ENCODE results near the gene KIF22. TPM values are rescaled to one million over a fixed set of nuclear protein-coding genes. Genes with fewer than 3 reads are reported as not detected.
A peak's percentile ranks its signal among the peaks of the same experiment; 100 is the strongest.

KIF22 gene
- total and polyA plus RNA-seq, 9 of the 15 experiments (the other 6 are each of a cell fraction or from before 2014, with no cell fraction given), result 8.7 to 232 (median 131) TPM

DNA sequence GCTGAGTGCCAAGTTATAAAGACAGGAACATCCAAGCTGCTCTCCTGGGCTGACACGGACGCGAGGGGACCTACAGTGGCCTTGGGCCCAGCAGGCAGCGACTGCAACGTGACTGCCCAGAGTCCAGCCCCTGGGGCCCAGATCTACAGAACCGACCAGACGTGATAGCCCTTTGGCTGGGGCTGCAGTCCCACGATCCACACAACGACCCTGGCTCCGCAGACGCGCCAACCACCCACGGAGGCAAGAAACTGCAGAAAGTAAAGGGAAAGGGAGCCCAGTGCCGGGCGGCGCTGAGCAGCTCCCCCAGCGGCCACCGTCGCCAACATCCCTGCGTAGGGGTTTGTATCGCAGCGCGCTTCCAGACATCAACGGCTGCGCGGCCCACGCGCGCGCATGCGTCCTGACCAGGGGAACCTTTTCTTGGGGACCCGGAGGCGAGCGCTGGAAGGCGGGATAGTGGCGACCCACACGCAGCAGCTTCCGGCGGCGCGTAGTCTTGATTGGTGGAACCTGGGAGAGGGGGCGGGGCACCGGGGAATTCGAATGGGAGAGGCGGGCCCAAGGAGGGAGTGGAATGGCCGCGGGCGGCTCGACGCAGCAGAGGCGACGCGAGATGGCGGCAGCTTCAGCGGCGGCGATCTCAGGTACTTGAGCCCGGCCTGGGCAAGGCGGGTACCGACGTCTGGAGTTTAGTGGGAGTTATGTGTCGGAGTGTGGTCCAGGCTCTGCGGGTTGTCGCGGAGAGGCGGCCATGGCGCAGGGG, at the start of gene KIF22 (continued):
- TF ChIP-seq, protein P1, sequence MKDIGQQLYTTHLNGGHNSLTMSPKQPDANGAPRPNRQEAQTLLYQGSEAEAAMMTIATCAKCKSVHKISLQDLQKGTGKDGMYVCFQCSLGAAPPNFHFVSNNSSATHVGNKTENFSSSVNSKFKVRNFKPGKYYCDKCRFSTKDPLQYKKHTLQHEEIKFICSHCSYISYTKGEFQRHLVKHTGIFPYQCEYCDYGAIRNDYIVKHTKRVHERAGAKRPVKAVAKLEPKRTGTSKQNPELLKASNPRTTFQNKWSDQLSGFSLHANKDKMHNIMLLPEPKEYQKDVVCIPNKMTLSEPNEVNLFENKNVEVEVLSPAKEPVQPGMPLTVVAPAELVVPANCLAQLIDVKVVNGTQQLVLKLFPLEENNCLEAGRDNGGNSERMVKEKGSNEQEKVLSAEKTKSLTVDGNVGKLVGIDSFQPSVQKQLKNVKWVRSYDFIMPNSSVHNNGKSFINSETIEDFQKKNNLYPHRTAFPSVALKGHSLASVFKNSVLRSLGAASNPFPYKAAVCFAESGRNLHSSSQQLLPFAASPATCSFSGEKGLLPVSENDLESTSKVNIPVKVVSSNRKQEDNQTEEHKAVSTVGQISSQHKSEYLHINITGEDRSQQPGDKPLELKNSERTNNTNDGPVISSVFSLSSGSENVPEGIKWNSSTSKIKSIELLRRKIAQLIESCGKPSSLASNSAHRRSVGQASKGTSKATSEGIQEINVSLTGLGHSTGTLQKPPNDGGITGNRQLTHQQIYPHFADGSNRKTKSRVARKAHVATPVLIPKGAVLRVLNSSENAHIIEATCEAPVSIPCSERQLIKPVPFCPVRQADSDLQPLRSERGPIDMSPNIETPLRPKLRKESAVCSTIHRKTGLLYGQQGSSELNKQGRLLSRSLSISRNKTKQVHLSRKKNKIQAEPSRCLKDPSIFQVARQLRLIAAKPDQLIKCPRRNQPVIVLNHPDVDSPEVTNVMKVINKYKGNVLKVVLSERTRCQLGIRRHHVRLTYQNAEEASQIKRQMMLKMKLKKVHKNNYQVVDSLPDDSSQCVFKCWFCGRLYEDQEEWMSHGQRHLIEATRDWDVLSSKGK (CRISPR knock-in tag; IDR thresholded peaks at IDR 0.05), result no peak
- 0 out of 2 replicates have a peak, but pooled peaks have one; percentile 78 for TF ChIP-seq ZFPM2 (CRISPR knock-in tag; IDR thresholded peaks at IDR 0.05)
- TF ChIP-seq RBM14 (IDR thresholded peaks at IDR 0.05; ENCODE audit: borderline replicate concordance, insufficient read depth, low read depth, low read length), result no peak
- no peak for TF ChIP-seq CHD1 (IDR thresholded peaks at IDR 0.05; ENCODE audit: low read length)
- TF ChIP-seq ZKSCAN3 (CRISPR knock-in tag; IDR thresholded peaks at IDR 0.05), result no peak
- peak; percentile 96 for TF ChIP-seq CTBP1 (IDR thresholded peaks at IDR 0.05; ENCODE audit: borderline replicate concordance)
- TF ChIP-seq ZBTB2 (IDR thresholded peaks at IDR 0.05), result peak; percentile 97
- TF ChIP-seq CHD2 (IDR thresholded peaks at IDR 0.05; ENCODE audit: low read depth, low read length), result no peak
- no peak; the same call in 1 of the 2 replicates for TF ChIP-seq KLF6 (CRISPR knock-in tag; IDR thresholded peaks at IDR 0.05; ENCODE audit: borderline replicate concordance)
- no peak for TF ChIP-seq ZNF12 (CRISPR knock-in tag; IDR thresholded peaks at IDR 0.05)
- TF ChIP-seq NFE2L1 (tag; IDR thresholded peaks at IDR 0.05; ENCODE audit: borderline replicate concordance, low read depth), result no peak
- TF ChIP-seq, protein P2, sequence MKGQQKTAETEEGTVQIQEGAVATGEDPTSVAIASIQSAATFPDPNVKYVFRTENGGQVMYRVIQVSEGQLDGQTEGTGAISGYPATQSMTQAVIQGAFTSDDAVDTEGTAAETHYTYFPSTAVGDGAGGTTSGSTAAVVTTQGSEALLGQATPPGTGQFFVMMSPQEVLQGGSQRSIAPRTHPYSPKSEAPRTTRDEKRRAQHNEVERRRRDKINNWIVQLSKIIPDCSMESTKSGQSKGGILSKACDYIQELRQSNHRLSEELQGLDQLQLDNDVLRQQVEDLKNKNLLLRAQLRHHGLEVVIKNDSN (CRISPR knock-in tag; IDR thresholded peaks at IDR 0.05), result no peak; the same call in 1 of the 2 replicates
- TF ChIP-seq, protein P3, sequence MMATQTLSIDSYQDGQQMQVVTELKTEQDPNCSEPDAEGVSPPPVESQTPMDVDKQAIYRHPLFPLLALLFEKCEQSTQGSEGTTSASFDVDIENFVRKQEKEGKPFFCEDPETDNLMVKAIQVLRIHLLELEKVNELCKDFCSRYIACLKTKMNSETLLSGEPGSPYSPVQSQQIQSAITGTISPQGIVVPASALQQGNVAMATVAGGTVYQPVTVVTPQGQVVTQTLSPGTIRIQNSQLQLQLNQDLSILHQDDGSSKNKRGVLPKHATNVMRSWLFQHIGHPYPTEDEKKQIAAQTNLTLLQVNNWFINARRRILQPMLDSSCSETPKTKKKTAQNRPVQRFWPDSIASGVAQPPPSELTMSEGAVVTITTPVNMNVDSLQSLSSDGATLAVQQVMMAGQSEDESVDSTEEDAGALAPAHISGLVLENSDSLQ (IDR thresholded peaks at IDR 0.05), result peak; percentile 62
- no peak for TF ChIP-seq ZNF644 (tag; IDR thresholded peaks at IDR 0.05; ENCODE audit: low read depth)
- TF ChIP-seq HNRNPLL (IDR thresholded peaks at IDR 0.05; ENCODE audit: low read depth, low read length, poor library complexity, severe bottlenecking), result peak; percentile 47
- no peak for TF ChIP-seq CEBPG (CRISPR knock-in tag; IDR thresholded peaks at IDR 0.05)
- TF ChIP-seq CEBPG (tag; conservative IDR thresholded peaks at IDR 0.05 in 1 of 2, IDR thresholded peaks at IDR 0.05 in 1 of 2), result no peak
- peak; percentile 11; the same call in 1 of the 2 replicates for TF ChIP-seq NR2C2 (CRISPR knock-in tag; IDR thresholded peaks at IDR 0.05)
- TF ChIP-seq NR2C2 (tag; IDR thresholded peaks at IDR 0.05), result peak; percentile 86
- TF ChIP-seq EP300 (IDR thresholded peaks at IDR 0.05; ENCODE audit: low read length), result peak; percentile 65
- TF ChIP-seq CBFB (CRISPR knock-in tag; IDR thresholded peaks at IDR 0.05), result peak; percentile 11; the same call in 1 of the 2 replicates
- peak; percentile 99 for TF ChIP-seq NRF1 (conservative IDR thresholded peaks at IDR 0.05 in 1 of 2, IDR thresholded peaks at IDR 0.05 in 1 of 2)

All from K562 (cell line).